Stomach smooth muscle (tissue), 2 donors: ENCODE measurements around the gene RELCH.

Experiments
- H3K27ac ChIP-seq: one replicate; pipeline ENCODE4 v1.7.0; 2013; ENCODE audit warnings: mild to moderate bottlenecking, low read length, inconsistent platforms
- H3K27me3 ChIP-seq, 2 donors: one replicate each; pipeline ENCODE4 v1.7.0; 2013; ENCODE audit warnings: low read length in 2 of 2; ENCODE audit not compliant: insufficient read depth in 2 of 2, control insufficient read depth in 1 of 2
- H3K36me3 ChIP-seq, 2 donors: one replicate each; pipeline ENCODE4 v1.7.0; 2013; ENCODE audit warnings: low read length in 2 of 2; ENCODE audit not compliant: control insufficient read depth in 2 of 2, insufficient read depth in 2 of 2
- H3K4me1 ChIP-seq: one replicate; pipeline ENCODE4 v1.7.0; 2013; ENCODE audit warnings: low read length; ENCODE audit not compliant: control insufficient read depth, insufficient read depth
- H3K4me3 ChIP-seq, 2 donors: one replicate each; pipeline ENCODE4 v1.7.0; 2013; ENCODE audit warnings: low read length in 2 of 2
- H3K9ac ChIP-seq, 2 donors: one replicate each; pipeline ENCODE4 v1.7.0; 2013; ENCODE audit warnings: low read length in 2 of 2, mild to moderate bottlenecking in 1 of 2
- H3K9me3 ChIP-seq, 2 donors: one replicate each; pipeline ENCODE4 v1.7.0; 2013; ENCODE audit warnings: low read length in 2 of 2; ENCODE audit not compliant: control insufficient read depth in 2 of 2
- donor health status: healthy.
- donor health status: Pancreatic carcinoma.

RELCH gene

DNA sequence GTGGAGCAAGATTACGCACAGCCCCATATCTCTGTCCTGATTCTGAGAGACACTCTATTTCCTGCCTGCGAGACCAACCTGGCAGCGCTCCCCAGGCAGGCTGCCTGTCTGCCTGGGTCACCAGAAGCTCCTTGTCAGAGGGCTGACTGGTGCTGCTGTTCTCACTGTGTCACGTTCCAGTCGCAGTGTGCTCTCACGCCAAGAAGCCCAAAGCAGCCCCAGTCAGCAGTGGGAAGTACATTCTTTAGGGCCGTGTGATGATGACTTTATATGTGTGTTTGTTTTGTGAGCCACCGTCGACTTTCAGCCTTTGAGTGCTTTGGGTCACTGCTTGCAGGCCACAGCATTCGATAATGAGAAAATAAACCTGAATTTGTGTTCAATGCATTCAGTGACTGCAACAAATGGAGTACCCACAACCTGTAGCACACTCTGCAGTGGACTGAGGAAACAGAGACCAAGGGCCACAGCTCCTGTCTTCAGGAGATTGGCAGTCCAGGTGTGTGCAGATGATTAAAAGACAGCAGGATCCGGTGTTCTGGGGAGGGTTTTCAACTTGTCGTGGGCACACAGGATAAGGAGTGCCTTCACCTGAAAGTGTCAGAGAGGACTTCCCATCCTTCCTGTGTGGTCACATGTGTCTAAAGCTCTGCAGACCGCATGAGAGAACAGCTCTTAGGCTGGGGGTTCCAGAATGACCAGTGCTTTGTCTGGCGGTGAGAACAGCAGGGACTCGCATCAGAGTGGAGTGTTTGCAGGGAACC lies 142.8 kb downstream of the RELCH start:
- H3K27ac ChIP-seq: no peak overlapping the region
- H3K9me3 ChIP-seq: no peaks in the 10 kb centered on the region
- H3K4me1 ChIP-seq: peaks cover 12% of the 10 kb centered on the region
- H3K36me3 ChIP-seq: no peaks in the 10 kb centered on the region
- no peak overlapping the region for H3K4me3 ChIP-seq
- no peak overlapping the region for H3K9ac ChIP-seq
- peaks cover 44 to 64% of the 10 kb centered on the region in 2 donors for H3K27me3 ChIP-seq

DNA sequence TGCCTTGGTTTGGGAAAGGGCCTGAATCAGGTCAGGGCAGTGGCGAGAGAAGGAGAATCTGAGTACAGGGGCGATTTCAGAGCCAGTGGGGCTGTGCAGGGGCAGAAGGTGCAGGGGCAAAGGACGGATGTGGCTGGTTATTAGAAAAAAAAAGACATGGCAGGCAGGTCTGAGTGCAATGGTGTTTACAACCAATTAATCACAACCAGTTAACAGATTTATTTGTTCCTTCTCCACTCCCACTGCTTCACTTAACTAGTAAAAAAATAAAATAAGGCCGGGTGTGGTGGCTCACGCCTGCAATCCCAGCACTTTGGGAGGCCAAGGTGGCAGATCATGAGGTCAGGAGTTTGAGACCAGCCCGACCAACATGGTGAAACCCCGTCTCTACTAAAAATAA lies 143.6 kb downstream of the RELCH start:
- Histone ChIP-seq H3K4me1 (peaks cover 8% of the 10 kb centered on the region), H3K27me3 (peaks cover 42 to 59% of the 10 kb centered on the region in 2 donors), H3K4me3 (no peak overlapping the region), H3K9ac (no peak overlapping the region), H3K9me3 (no peaks in the 10 kb centered on the region), H3K27ac (no peak overlapping the region), H3K36me3 (no peaks in the 10 kb centered on the region)

DNA sequence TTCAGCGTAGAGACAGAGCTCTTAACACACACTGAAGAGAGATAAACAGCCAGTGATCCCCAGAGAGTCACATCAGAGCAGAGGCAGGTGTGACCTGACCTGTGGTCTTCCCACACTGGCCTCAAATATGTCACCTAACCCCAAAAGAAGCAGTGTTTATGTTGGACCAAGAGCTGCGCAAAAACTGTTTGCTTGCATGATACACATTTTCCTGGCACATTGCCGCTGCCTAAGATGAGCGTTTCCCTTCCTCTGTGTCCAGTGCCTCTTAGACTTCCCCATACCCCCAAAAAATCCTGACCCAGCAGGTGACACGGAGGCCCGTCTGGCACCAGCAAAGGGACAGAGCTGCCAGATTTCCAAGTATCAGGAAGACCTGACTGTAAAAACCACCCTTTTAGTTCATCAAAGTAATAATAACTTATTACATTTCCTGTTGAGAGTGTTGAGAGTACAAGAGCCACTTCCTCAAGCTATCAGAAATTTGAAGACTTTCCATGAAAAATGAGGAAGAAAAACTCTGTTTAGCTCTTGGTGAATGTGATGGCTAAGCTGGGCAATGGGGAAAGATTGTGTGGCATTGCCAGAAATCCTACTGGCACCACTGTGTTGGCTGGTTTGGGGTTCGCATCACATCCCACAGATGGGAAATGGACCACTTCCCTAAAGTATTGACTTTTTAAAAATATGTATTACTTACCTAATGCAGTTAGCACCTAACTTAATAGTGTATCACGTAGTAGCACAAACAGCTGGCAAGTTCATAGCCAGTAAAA lies 144.7 kb downstream of the RELCH start:
- Histone ChIP-seq H3K27me3 (peaks cover 31 to 48% of the 10 kb centered on the region in 2 donors), H3K4me3 (no peak overlapping the region), H3K4me1 (no peaks in the 10 kb centered on the region), H3K36me3 (no peaks in the 10 kb centered on the region), H3K9me3 (no peaks in the 10 kb centered on the region), H3K9ac (no peak overlapping the region), H3K27ac (no peak overlapping the region)

DNA sequence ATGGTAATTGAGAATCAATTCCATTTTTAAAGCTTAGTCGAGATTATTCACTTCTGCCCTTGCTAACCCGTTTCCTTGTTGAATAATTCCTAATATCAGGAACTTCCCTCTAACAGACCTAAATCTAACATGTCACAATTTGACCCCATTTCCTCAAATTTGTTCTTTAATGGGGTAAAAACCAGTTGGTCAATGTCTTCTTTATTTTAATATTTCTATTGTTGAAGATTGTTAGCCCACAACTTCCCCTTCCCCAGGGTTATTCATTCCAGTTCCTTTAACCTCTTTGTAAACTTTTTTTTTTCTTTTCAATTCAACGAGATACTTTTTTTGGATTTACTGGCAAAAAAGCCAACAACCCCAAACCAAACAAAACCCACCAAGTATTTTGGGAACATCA lies 145.4 kb downstream of the RELCH start:
- no peak overlapping the region for H3K27ac ChIP-seq
- no peaks in the 10 kb centered on the region for H3K9me3 ChIP-seq
- H3K9ac ChIP-seq: no peak overlapping the region
- H3K36me3 ChIP-seq: no peaks in the 10 kb centered on the region
- peaks cover 24 to 42% of the 10 kb centered on the region in 2 donors for H3K27me3 ChIP-seq
- no peak overlapping the region for H3K4me3 ChIP-seq
- no peaks in the 10 kb centered on the region for H3K4me1 ChIP-seq

DNA sequence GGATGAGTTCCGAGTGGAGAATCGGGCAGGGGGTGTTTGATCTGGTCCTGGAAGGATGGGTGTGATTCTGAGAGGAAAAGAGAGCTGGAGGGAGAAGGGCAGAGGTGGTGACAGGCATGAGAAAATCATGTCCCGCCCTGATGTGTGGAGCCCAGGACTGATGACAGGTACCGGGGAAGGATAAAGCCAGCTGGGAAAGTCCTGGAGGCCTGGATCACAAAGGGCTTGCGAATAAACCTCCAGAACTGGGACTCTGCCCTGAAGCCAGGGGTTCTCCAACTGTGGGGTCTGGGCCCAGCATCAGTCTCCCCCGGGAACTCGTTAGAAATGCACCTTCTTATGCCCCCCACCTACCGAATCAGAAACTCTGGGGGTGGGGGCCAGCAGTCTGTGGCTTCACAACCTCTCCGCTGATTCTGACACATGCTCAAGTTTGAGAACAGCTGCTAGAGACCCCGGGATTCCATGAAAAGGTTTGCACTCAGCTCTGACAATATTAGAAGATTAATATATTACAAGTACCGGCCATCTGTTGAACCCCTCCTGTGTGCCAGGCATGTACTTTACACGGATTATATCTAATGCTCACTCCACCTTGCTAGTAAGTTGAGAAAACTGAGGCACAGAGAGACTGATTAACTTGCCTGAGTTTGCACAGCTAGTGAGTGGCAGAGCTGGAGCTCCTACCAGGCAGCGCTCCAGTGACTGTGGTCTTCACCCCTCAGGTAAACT lies 146.1 kb downstream of the RELCH start:
- peaks cover 19 to 35% of the 10 kb centered on the region in 2 donors for H3K27me3 ChIP-seq
- H3K4me1 ChIP-seq: no peaks in the 10 kb centered on the region
- H3K36me3 ChIP-seq: no peaks in the 10 kb centered on the region
- no peak overlapping the region for H3K27ac ChIP-seq
- H3K4me3 ChIP-seq: no peak overlapping the region
- H3K9ac ChIP-seq: no peak overlapping the region
- H3K9me3 ChIP-seq: no peaks in the 10 kb centered on the region

DNA sequence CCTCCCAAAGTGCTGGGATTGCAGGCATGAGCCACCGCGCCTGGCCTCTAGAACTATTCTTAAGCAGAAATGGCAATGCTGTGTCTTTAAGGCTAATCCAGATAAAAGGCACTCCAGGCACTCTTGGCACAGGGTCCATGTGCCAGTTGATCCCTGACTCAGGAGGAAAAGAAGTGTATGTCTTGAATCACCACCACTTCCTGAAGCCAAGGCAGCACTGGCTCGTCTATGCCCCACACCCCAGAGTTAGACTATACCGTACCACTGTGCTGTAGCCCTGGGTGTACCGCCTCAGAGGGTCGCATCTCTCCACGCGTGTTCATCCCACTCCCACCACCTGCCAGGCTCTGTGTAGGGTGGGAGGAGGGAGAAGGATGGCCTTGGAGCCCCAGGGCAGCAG lies 147.1 kb downstream of the RELCH start:
- no peak overlapping the region for H3K4me3 ChIP-seq
- no peak overlapping the region for H3K27ac ChIP-seq
- H3K36me3 ChIP-seq: no peaks in the 10 kb centered on the region
- no peaks in the 10 kb centered on the region for H3K4me1 ChIP-seq
- no peaks in the 10 kb centered on the region for H3K9me3 ChIP-seq
- no peak overlapping the region for H3K9ac ChIP-seq
- peaks cover 17 to 25% of the 10 kb centered on the region in 2 donors for H3K27me3 ChIP-seq

- H3K4me1 ChIP-seq: no peaks in the 10 kb centered on the region
- H3K36me3 ChIP-seq: no peaks in the 10 kb centered on the region
- H3K9me3 ChIP-seq: no peaks in the 10 kb centered on the region
- no peak overlapping the region for H3K27ac ChIP-seq
- peaks cover 8 to 14% of the 10 kb centered on the region in 2 donors for H3K27me3 ChIP-seq
- no peak overlapping the region for H3K4me3 ChIP-seq
- H3K9ac ChIP-seq: no peak overlapping the region
These were observed 148.4 kb downstream of the RELCH start for GRCh38 chr18:62335494-62335893.

GRCh38 chr18:62336618-62337017 lies 149.6 kb downstream of the RELCH start:
- peaks cover 5 to 11% of the 10 kb centered on the region in 2 donors for H3K27me3 ChIP-seq
- no peak overlapping the region for H3K27ac ChIP-seq
- H3K9ac ChIP-seq: no peak overlapping the region
- H3K9me3 ChIP-seq: no peaks in the 10 kb centered on the region
- H3K36me3 ChIP-seq: no peaks in the 10 kb centered on the region
- no peaks in the 10 kb centered on the region for H3K4me1 ChIP-seq
- no peak overlapping the region for H3K4me3 ChIP-seq

GRCh38 chr18:62337336-62337735 lies 150.3 kb downstream of the RELCH start:
- no peak overlapping the region for H3K4me3 ChIP-seq
- H3K27ac ChIP-seq: no peak overlapping the region
- H3K36me3 ChIP-seq: no peaks in the 10 kb centered on the region
- peaks cover 4 to 5% of the 10 kb centered on the region in 2 donors for H3K27me3 ChIP-seq
- no peaks in the 10 kb centered on the region for H3K4me1 ChIP-seq
- H3K9ac ChIP-seq: no peak overlapping the region
- no peaks in the 10 kb centered on the region for H3K9me3 ChIP-seq

GRCh38 chr18:62338446-62339105 lies 151.5 kb downstream of the RELCH start:
- peaks cover 0 to 3% of the 10 kb centered on the region in 2 donors for H3K27me3 ChIP-seq
- H3K4me1 ChIP-seq: no peaks in the 10 kb centered on the region
- H3K9ac ChIP-seq: no peak overlapping the region
- no peaks in the 10 kb centered on the region for H3K9me3 ChIP-seq
- no peak overlapping the region for H3K4me3 ChIP-seq
- no peak overlapping the region for H3K27ac ChIP-seq
- H3K36me3 ChIP-seq: no peaks in the 10 kb centered on the region
